ENCODE results near the gene CELA2A. TPM values are rescaled to one million over a fixed set of nuclear protein-coding genes. Genes with fewer than 3 reads are reported as not detected.

The CELA2A gene
- total and polyA plus RNA-seq, 2 of the 13 experiments (the other 11 are each of a cell fraction or from before 2014, with no cell fraction given), result not detected

DNA sequence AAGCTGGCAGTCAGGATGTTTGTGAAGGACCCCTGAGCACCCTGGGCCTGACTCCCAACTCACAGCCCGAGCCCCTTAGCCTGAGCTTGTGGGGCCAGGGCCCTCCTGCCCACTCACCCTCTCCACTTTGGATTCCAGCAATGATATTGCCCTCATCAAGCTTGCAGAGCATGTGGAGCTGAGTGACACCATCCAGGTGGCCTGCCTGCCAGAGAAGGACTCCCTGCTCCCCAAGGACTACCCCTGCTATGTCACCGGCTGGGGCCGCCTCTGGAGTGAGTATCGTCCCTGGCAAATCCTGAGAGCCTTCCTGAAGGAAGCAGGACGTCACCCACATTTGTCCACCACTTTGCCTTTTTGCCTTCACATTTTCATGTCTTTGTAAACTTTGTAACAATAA lies 13.3 kb upstream of the CELA2A start:
- Histone ChIP-seq H3K79me2 (ENCODE audit: insufficient read depth, low read length) (no peaks in the 10 kb centered on the region), H3K27ac (ENCODE audit: extremely low read length, insufficient read depth, low read length) (no peak overlapping the region), H3K9me3 (ENCODE audit: low read length) (no peaks in the 10 kb centered on the region), H3K27me3 (ENCODE audit: control insufficient read depth in 1 of 2, insufficient read depth in 2 of 2, low read length in 2 of 2) (peaks cover 0 to 11% of the 10 kb centered on the region in 2 experiments; a peak in 3 of 5 replicates), H3K36me3 (replicated peaks in 1 of 2; ENCODE audit: control insufficient read depth in 1 of 2, insufficient read depth in 2 of 2, low read length in 2 of 2) (no peaks in the 10 kb centered on the region), H4K20me1 (ENCODE audit: insufficient read depth, low read length) (0 out of 2 replicates have a peak, but pooled peaks cover 3% of the 10 kb centered on the region), H3K9ac (ENCODE audit: insufficient read depth, low read depth, low read length) (no peak overlapping the region), H3K4me1 (ENCODE audit: insufficient read depth, low read length) (peaks cover 12% of the 10 kb centered on the region), H2AFZ (ENCODE audit: low read length) (no peak overlapping the region), H3K4me3 (replicated peaks in 1 of 3; ENCODE audit: insufficient read depth in 1 of 3, low read depth in 2 of 3, low read length in 3 of 3) (no peak overlapping the region), H3K4me2 (ENCODE audit: low read depth, low read length) (no peak overlapping the region)
- DNase-seq (ENCODE audit: low spot score) (no peak), FAIRE-seq (no peak), ATAC-seq (peak; percentile 41; the same call in 1 of the 3 replicates)
- BruUV-seq (replicated peaks), result no TSS peak
- 0% methylated on average over 5 of the region's 5 CpGs for WGBS (ENCODE audit: low lambda C conversion rate)
- intact Hi-C loops (cut with micrococcal nuclease; ENCODE audit: unreplicated experiment), result no loop called here
- no peak for TF ChIP-seq NBN (conservative IDR thresholded peaks at IDR 0.05)
- no peak for TF ChIP-seq IRF2 (CRISPR knock-in tag; IDR thresholded peaks at IDR 0.05)
- TF ChIP-seq ZBTB34 (CRISPR knock-in tag; IDR thresholded peaks at IDR 0.05), result no peak
- TF ChIP-seq KLF15 (CRISPR knock-in tag; IDR thresholded peaks at IDR 0.05; ENCODE audit: borderline replicate concordance), result no peak
- no peak for TF ChIP-seq KDM4B (CRISPR knock-in tag; IDR thresholded peaks at IDR 0.05)
- TF ChIP-seq FLYWCH1 (CRISPR knock-in tag; IDR thresholded peaks at IDR 0.05), result no peak
- TF ChIP-seq SOX13 (IDR thresholded peaks at IDR 0.05), result no peak
- TF ChIP-seq SOX13 (CRISPR knock-in tag; conservative IDR thresholded peaks at IDR 0.05 in 1 of 2, IDR thresholded peaks at IDR 0.05 in 1 of 2), result 0 out of 4 replicates have a peak, but pooled peaks of 1 of the 2 experiments have one; percentile 4
- in situ Hi-C loops (cut with HindIII; ENCODE audit: extremely low pct_ligation_motif_present, low pct_unique_long_range_greater_than_20kb), result no loop called here
- ChIA-PET POLR2A (no interaction called here), CTCF (ENCODE audit: low intra/inter-chr PET ratio, low total read pairs) (no interaction called here)

Data from HepG2 (cell line).